Cardiac fibroblast (primary cell): ENCODE data around the gene EFCAB14.

Experiments used
- DNase-seq, 2 donors: peaks; one replicate each; pipeline versions ENCODE4 v3.0.0 to v3.0.0-alpha.2; 2010; ENCODE audit warnings: low read depth in 2 of 2
- H3K4me3 ChIP-seq, 2 donors: replicated peaks in 1 of 2; 1 replicate in 1 of 2; 2 replicates in 1 of 2; pipeline ENCODE4 v1.5.1; 2011; ENCODE audit warnings: low read depth in 2 of 2, low read length in 2 of 2, mild to moderate bottlenecking in 2 of 2, moderate library complexity in 1 of 2
- CTCF ChIP-seq: IDR thresholded peaks from one replicate; pipeline ENCODE4 v1.5.1; 2011; ENCODE audit warnings: low read depth, mild to moderate bottlenecking, low read length, inconsistent platforms

The EFCAB14 gene

DNA sequence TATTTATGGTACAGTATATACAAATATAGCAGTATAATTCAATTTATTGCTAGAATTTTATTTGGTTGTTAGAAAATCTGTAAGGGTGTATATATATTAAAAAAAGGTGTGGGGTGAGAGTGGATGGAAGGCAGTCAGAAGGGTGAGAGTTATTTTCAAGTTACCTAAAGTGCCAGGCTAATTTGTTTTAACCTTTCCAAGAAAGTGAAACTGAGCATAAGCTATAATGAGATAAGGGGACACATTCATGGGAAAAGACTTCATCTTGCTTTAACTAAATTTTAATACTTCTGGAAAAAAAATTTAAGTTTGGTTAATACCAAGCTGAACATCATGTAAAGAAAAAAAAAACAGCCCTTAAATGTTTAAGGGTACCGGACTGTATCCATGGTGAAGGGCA is 42.4 kb downstream of the EFCAB14 start:
- no peak for DNase-seq
- TF ChIP-seq CTCF, result no peak
- H3K4me3 ChIP-seq, result no peak overlapping the region

GRCh38 chr1:46675549-46676314 is 43.2 kb downstream of the EFCAB14 start:
- TF ChIP-seq CTCF, result no peak
- no peak overlapping the region for H3K4me3 ChIP-seq
- DNase-seq, result no peak

DNA sequence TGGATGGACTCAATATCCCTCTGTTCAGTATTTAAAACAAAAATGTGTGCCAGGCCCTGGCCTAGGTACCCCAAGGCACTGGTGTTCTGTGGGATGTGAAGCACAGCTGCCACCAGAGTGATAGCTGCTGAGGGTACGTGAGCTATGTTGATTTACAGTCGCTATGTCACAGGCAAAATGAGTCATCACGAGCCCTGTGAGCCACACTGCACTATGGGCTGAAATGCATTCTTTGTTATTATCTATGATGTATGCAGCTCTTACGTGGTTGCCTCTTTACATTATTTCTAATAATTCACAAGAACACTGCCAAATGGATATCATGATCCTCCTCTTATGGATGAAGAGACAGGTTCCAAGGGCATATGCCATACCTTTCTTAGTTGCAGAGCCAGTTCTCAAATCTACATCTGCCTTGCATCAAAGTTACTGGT is 45.1 kb downstream of the EFCAB14 start:
- peak; percentile 21 to 57 for DNase-seq

DNA sequence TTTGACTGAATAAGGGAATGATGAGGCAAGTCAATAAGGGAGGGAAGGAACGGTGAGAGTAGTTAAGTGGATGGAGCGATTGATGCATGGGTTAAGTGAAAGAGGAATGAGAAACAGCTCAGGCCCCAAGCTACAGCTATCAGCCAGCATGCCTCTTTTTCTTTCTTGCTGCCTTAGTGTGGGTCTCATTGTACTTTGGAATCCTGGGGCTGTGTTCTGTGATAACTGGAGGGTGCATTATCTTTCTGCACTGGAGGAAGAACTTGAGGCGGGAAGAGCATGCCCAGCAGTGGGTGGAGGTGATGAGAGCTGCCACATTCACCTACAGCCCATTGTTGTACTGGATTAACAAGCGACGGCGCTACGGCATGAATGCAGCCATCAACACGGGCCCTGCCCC is 46.2 kb downstream of the EFCAB14 start:
- TF ChIP-seq CTCF, result no peak

More for the DNA sequence above, 45.1 kb downstream of the EFCAB14 start:
- no peak overlapping the region for H3K4me3 ChIP-seq
- TF ChIP-seq CTCF, result no peak

DNA sequence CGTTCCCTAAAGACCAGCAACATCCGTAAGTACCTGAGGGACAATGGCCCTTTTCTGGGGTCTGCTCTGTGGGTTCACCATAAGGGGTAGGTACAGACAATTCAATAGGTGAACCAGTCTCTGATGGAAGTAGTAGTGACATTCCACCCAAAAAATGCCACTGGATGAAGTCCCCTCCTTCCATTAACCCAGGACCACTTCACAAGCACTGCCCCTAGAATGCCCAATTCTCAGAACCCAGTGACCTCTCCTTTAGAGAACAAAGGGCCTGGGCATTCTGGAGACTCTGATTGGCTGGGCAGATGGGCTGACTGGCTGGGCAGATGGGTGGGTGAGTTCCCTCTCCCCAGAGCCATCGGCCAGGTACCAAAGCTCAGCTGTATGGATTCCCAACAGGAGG is 47.4 kb downstream of the EFCAB14 start, which contains the start of gene TEX38:
TEX38 (plus strand) TSS at position 301 of the 400 bp plus-strand sequence; CDS start at position 382, 81 bp downstream.
- H3K4me3 ChIP-seq, result no peak within 1 kb of the TSS
- TF ChIP-seq CTCF, result no peak
- no peak for DNase-seq

More for the DNA sequence above, 46.2 kb downstream of the EFCAB14 start:
- no peak for DNase-seq
- no peak overlapping the region for H3K4me3 ChIP-seq

- no peak overlapping the region for H3K4me3 ChIP-seq
- DNase-seq, result no peak
- TF ChIP-seq CTCF, result no peak
Observed at GRCh38 chr1:46670134-46670533, 48.8 kb downstream of the EFCAB14 start.
